Neural crest cell (in vitro differentiated cells): ENCODE data around the gene MBOAT1. TPM values are rescaled to one million over a fixed set of nuclear protein-coding genes. Genes with fewer than 3 reads are reported as not detected.

ENCODE experiments used
- DNase-seq: peaks from one replicate; pipeline ENCODE4 v3.0.0; 2021; ENCODE audit warnings: low read depth, mixed read lengths, low spot score
- H3K27ac Mint-ChIP-seq: one replicate; pipeline ENCODE4 v1.8.0; 2021; ENCODE audit warnings: mild to moderate bottlenecking, mixed read lengths; ENCODE audit not compliant: unreplicated experiment
- H3K27me3 Mint-ChIP-seq: 2 replicates; pipeline ENCODE4 v1.8.0; 2021; ENCODE audit warnings: low read depth, mild to moderate bottlenecking, mixed read lengths
- H3K36me3 Mint-ChIP-seq: 2 replicates; pipeline ENCODE4 v1.8.0; 2021; ENCODE audit warnings: low read depth, mild to moderate bottlenecking, mixed read lengths
- H3K4me1 Mint-ChIP-seq: 2 replicates; pipeline ENCODE4 v1.8.0; 2021; ENCODE audit warnings: mixed read lengths
- H3K4me3 Mint-ChIP-seq: one replicate; pipeline ENCODE4 v1.8.0; 2021; ENCODE audit warnings: mild to moderate bottlenecking, mixed read lengths
- H3K9me3 Mint-ChIP-seq: 2 replicates; pipeline ENCODE4 v1.8.0; 2021; ENCODE audit warnings: mixed read lengths
- total RNA-seq: library from RNA; stranded (reverse); gene quantifications from 2 replicates; pipeline ENCODE4 v1.2.1, GENCODE V29; 2021
- TF ChIP-seq, protein P1 (sequence below): fragments of 200-600 bp; sonication (generic); conservative IDR thresholded peaks from 2 replicates; pipeline ENCODE4 v1.5.0; 2021; ENCODE audit warnings: antibody characterized with exemption, mild to moderate bottlenecking

Gene MBOAT1
- total RNA-seq, 1 donor from 2014 or later, result 11.4 TPM

DNA sequence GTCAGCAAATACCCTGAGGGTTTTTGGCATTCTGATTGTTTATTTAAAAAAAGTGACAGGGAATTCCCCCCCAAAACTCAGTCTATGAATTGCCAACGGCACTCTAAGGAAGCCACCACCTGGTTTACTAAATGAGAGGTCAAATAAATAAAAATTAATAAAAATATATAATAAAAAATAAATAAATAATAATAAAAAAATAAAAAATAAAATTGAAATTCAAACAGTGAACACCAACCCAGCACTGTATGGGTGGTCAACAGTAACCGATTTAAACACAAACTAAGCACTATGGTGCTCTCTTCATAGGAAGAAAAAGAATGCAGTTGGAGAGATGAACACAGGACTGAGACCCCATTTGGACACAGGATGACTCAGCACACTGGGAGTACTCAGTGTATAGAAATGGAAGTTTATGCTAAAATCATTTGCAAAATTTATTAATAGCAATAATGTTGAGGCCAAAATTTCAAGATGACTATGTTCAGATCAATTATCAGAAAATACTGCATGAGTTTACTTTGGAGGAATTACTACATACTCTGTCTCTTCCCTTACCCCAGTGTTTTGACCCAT lies 98.5 kb downstream of the MBOAT1 start:
- DNase-seq, result no peak
- H3K4me1 Mint-ChIP-seq, result peaks cover 3% of the 10 kb centered on the region
- no peak overlapping the region for H3K4me3 Mint-ChIP-seq
- no peaks in the 10 kb centered on the region for H3K27me3 Mint-ChIP-seq
- TF ChIP-seq, protein P1, sequence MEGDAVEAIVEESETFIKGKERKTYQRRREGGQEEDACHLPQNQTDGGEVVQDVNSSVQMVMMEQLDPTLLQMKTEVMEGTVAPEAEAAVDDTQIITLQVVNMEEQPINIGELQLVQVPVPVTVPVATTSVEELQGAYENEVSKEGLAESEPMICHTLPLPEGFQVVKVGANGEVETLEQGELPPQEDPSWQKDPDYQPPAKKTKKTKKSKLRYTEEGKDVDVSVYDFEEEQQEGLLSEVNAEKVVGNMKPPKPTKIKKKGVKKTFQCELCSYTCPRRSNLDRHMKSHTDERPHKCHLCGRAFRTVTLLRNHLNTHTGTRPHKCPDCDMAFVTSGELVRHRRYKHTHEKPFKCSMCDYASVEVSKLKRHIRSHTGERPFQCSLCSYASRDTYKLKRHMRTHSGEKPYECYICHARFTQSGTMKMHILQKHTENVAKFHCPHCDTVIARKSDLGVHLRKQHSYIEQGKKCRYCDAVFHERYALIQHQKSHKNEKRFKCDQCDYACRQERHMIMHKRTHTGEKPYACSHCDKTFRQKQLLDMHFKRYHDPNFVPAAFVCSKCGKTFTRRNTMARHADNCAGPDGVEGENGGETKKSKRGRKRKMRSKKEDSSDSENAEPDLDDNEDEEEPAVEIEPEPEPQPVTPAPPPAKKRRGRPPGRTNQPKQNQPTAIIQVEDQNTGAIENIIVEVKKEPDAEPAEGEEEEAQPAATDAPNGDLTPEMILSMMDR, result no peak
- H3K27ac Mint-ChIP-seq, result no peak overlapping the region
- H3K36me3 Mint-ChIP-seq, result peaks cover 8% of the 10 kb centered on the region
- H3K9me3 Mint-ChIP-seq, result no peaks in the 10 kb centered on the region

DNA sequence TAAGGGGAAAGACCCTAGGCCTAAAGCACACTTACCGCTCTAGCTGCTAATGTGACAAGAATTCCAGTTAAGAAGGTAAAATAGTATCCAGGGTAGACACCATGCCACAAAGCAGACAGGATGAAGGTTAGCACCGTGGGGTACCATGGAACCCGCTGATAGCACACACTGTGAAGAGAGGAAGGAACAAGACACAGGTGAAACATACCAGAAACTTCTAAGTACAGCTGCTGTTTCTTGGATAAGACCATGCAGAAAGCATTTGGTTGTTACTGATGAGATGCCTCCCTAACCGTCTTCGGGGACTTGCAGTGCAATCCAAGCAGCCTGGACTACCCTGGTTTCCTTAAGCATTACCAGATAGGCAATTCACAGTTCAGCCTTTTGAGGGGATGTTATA lies 99.4 kb downstream of the MBOAT1 start:
- TF ChIP-seq, protein P1, result no peak
- Mint-ChIP-seq H3K9me3 (no peaks in the 10 kb centered on the region), H3K27ac (no peak overlapping the region), H3K4me3 (no peak overlapping the region), H3K4me1 (peaks cover 3% of the 10 kb centered on the region), H3K27me3 (no peaks in the 10 kb centered on the region), H3K36me3 (peaks cover 8% of the 10 kb centered on the region)
- no peak for DNase-seq

DNA sequence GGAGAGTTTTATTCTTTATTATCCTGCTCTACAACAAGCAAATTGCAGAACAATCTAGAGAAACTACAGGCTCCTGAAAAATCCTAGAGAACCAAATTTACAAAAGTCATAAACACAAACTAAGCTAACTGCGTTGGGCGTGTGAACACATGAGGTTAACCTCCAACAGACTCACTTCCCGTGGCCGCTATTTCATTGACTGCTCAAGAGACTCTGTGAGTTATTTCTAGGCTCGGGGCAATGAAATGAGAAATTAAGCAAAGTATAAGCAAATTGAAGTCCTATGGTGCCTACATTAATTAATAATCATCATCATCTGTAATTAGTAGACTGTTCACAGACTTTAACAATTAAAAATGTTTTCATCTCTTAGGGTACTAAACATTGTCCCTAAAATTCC lies 100.0 kb downstream of the MBOAT1 start:
- TF ChIP-seq, protein P1, result no peak
- Mint-ChIP-seq H3K4me1 (peaks cover 3% of the 10 kb centered on the region), H3K9me3 (no peaks in the 10 kb centered on the region), H3K4me3 (no peak overlapping the region), H3K36me3 (peaks cover 6% of the 10 kb centered on the region), H3K27me3 (no peaks in the 10 kb centered on the region), H3K27ac (no peak overlapping the region)
- DNase-seq, result no peak

- Mint-ChIP-seq H3K9me3 (no peaks in the 10 kb centered on the region), H3K27me3 (no peaks in the 10 kb centered on the region), H3K4me1 (peaks cover 3% of the 10 kb centered on the region), H3K27ac (no peak overlapping the region), H3K36me3 (peaks cover 6% of the 10 kb centered on the region), H3K4me3 (no peak overlapping the region)
- TF ChIP-seq, protein P1, result no peak
- DNase-seq, result no peak
Measured at GRCh38 chr6:20110478-20110877, 101.8 kb downstream of the MBOAT1 start.

DNA sequence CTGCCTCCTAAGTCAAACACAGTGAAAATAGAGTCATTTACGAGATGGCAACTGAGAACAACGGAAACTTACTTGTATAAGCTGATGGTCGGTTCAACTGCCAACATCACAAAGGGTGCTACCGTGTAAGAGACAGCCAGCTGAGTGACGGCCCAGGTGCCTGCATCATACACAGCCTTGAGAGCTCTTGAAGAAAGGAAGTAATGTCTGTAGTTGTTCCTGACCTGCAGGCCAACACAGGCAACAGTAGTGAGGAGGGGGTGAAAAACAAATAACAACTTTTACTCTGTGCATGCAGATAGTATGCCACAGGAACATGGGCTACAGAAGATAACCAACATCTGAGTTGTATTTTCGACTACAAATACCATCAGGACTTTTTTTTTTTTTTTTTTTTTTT lies 102.7 kb downstream of the MBOAT1 start:
- Mint-ChIP-seq H3K27ac (peak overlapping the region; percentile 85), H3K4me1 (peaks cover 3% of the 10 kb centered on the region), H3K27me3 (no peaks in the 10 kb centered on the region), H3K9me3 (no peaks in the 10 kb centered on the region), H3K4me3 (no peak overlapping the region), H3K36me3 (peaks cover 6% of the 10 kb centered on the region)
- TF ChIP-seq, protein P1, result no peak
- DNase-seq, result no peak
